Activated CD8-positive, alpha-beta memory T cell treated with anti-CD3 and anti-CD28 coated beads, Interleukin-2, amount 50 U/mL, for 24 hours (primary cell): ENCODE measurements around the gene APBB2.
"Not testable (repeated sequence)": the region's sequence is repeated elsewhere in the genome, so short reads cannot be mapped to it uniquely, and the experiment has no call there.

ENCODE experiments used
- DNase-seq: peaks from one replicate; pipeline ENCODE4 v3.0.0-alpha.2; 2020; ENCODE audit errors: extremely low read depth

Gene APBB2

DNA sequence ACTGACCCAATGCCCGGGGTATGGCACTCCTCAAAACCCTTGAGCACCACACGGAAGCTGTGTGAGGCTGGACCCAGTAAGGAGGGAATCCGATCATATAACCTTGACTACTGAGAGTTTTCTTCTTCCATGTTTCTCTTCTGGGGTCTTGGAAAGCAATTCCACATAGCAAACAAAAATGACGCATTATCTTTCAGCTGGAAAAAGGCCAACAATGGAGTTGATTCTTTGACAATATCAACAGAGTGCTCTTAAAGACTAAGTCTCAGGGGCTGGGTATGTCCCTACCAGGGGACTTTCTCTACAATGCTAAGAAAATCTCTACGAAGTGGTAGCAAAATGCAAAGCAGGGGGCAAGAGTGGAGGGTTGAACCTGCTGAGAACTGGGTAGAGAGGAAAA is 276.0 kb downstream of the APBB2 start:
- DNase-seq: no peak

DNA sequence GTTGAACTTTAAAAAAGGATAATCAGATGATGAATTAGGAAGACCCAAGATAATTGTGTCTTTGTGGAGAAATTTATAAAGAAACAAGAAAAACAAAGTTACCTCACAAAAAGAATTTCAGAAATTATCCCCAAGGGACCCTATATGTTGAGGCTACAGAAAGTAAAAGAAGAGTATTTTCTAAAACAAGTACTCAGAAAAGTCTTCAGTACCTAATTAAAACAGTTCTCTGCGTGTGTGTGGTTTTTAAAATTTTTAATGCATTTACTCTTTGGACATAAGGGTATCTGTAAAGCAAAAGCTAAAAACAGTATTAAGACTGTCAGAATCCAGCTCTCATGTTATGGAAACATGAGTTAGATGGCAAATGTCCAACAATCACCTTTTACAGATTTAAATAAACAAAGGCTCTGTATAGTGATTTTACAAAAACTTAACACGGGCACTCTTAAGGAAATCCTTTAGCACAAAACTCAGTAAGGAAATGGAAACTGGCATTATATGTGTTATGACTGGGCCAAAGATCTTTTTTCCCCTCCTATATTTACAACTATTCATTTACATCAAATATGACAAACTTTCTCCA is 277.1 kb downstream of the APBB2 start:
- no peak for DNase-seq

DNA sequence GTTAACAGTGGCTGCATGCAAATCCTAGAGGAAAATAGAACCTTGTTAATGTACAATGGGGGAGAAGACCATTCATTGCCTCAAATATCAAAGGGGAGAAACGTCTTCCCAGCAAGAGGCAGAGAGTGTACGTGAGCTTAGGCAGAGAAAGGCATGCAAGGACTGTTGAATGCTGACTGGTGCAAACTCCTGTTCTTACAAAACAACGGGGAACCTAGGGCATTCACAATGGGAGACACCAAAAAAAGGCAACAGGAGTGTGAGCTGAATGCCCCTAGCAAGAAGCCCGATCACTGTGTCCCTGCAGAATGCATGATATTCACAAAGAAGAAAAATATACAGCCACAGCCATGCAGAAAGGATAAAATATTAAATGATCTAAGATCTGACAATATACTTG is 279.7 kb downstream of the APBB2 start:
- DNase-seq: no peak

DNA sequence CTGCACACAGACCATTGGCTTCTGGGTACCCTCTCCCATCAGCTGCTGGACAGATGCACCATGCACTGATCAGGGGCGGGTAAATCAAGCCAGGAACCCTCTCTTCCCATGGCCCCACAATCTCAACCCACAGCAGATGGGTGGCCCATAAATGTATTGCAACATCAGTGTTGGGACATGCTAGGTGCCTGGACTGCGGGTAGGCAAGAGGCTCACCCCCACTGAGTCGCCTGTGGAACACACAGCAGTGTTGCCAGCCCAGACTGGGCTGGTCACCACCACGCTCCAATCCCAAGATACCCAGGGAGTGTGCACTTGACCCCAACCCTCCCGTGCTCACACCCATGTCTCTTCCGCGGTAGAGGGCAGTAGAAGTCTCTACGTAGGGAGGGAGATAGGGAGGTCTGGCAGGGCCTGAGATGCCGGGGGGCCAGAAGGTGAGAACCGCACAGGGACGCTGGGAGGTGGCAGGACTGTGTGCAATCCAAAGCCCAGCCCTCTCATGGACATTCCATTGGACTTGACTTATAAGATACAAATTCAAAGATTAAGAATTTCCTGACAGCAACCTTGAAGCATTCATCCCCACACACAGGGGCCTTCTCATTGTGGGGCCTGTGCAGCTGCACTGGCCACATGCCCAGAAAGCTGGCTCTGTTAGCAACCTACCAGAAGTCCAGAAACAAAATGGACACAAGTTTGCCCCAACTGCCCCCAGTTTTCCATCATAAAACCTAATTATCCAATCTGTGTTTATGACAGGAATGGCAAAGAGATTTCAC is 280.9 kb downstream of the APBB2 start:
- no peak for DNase-seq

DNA sequence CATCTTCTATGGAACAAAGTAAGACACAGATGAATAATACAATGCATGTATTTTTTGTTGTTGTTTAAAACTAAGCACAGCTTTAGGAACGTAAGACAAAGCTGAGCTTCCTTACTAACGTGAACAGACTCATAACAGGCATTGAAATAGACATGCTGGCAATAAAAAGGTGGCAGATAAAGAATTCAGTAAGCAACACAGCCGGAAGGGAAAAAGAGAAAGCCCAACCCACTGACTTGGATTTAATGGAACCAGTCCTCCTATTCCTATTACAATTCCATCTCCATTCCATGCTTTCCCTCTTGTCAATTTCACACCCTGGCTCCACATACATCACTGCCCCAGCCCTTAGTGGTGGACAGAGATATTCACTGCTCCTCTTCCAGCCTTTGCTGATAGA is 282.5 kb downstream of the APBB2 start:
- no peak for DNase-seq

DNA sequence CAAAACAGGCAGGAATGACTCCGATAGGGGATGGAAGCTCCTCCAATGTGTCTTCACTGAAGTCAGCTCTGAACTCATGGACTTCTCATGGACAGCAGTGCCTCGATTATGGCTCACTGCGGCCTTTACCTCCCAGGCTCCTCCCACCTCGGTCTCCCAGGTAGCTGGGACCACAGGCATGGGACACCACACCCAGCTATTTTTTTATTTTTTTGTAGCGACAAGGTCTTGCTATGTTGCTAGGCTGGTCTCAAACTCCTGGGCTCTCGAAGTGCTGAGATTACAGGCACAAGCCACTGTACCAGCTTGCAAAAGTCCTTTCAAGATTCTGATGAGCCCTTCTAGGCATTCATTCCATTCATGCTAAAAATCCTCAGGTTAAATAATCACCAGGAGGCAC is 283.1 kb downstream of the APBB2 start:
- no peak for DNase-seq

DNA sequence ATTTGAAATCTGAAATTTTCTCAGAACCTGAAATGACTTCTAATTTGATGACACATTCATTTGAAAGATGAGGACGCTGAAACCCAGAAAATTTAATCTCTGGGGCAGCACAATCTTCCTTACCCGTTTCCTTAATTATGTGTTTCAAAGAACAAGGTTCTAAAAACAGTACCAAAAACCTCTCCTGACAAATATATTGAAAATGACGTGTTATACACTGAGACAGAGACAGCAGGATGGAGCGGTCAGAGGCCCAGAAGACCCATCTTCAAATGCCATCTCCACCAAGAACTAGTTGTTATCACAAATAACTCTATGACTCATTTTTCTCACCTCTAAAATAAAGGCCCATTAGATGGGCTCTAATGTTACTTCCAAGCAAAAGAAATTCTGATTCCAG is 287.3 kb downstream of the APBB2 start:
- DNase-seq: no peak

DNA sequence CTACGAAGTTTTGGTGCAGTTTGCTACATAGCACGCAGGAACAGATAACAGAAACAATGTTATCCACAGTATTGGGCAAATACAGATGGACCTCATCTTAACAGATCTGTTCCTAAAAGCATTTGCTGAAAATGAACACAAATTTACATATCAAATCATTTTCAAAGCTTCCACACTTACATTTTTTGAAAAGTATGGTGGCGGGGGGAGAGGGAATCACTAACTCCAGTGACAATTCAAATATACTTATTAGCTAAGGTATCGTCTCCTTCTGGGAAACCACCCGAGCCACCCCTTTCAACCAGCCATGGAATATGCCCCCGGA is 289.6 kb downstream of the APBB2 start:
- DNase-seq: no peak

DNA sequence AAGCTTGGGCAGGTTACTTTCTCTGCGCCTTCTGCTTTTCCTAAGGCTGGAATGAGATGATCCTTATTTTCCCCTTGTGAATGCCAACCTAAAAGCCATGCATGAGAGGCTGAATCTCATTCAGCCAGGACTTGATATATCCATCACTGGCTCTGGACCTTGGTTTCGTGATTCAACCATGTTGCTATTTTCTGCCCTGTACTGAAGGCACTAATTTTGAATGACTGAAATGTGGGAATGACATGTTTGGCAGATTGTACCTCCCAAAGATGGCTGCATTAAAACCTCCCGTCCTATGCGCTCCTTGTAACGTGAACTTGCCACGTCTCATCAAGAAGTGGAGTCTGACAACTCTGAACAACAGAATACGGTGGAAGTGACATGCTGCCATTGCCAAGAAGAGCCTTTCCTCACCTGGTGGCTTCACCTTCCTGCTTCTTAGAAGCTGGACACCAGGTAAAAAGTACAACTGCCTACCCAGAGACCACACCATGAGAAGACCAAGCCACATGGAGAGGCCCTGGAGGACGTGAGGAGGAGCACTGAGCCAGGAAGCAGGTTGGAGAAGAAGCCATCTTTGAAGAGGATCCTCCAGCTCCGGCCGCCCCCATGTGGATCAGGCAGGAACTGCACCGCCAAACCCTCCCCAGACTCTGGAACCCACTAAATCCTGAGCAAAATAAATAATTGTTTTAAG is 290.1 kb downstream of the APBB2 start:
- peak; percentile 61 for DNase-seq

DNA sequence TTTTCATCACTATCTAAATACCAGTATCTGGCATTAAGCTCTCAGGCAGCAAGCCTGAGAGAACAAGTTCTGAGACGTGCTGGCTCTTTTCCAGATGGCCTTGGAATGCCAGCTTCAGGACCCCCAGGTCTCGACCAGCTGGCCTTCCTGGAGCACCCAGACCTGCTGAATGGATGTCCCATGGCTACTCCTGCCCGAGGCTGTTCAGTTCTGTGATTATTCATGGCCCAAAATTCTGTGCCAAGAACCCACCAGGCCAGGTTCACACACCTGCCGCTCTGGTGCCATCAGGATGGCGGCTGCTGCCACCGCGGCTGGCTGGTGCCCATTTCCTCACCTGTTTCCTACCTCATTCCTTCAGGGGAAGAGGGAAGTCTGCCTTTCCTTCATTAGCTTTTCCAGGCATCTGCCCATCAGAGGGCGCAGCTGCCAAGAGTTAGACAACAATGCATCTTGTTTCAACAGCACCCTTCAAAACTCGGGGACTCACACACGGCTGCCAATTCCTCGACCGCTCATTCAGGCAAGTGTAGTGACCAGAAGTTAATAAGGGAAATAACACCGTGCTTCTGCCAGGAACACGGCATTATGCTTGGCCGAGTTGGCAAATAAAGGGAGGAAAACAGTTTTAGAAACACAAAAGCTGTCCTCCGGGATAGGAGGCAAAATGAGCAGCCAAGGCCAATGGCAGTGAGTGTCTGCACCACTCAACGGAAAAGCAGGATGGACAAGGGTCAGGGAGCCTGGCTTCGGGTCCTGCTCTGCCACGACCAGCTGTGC is 290.8 kb downstream of the APBB2 start:
- no peak for DNase-seq

DNA sequence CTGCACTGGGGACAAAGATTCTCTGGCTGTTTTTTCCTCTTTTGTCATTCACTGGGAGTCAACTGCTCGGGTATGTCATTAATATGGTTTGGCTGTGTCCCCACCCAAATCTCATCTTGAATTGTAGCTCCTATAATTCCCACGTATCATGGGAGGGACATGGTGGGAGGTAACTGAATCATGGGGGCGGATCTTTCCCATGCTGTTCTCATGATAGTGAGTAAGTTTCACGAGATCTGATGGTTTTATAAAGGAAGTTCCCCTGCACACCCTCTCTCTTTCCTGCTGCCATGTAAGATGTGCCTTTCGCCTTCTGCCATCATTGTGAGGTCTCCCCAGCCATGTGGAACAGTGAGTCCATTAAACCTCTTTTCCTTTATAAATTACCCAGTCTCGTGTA is 294.4 kb downstream of the APBB2 start:
- not testable (repeated sequence) for DNase-seq

DNA sequence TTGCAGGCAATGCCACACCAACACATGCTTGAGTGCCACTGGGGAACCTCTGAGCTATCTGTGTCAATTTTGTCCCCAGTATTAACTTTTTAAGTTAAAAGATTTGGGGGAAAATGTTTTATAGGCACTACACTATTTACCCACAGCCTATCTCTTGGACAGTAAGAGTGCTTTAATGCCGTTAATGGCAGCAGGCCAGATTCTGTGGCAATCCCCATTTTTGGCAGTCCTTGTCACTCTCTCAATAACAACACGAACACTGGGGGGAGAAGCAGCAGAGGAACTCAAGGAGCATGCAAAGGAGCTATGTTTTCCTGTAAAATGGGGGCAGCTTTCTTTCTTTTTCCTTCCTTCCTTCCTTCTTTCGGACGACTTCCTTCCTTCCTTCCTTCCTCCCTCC is 296.0 kb downstream of the APBB2 start:
- no peak for DNase-seq

DNA sequence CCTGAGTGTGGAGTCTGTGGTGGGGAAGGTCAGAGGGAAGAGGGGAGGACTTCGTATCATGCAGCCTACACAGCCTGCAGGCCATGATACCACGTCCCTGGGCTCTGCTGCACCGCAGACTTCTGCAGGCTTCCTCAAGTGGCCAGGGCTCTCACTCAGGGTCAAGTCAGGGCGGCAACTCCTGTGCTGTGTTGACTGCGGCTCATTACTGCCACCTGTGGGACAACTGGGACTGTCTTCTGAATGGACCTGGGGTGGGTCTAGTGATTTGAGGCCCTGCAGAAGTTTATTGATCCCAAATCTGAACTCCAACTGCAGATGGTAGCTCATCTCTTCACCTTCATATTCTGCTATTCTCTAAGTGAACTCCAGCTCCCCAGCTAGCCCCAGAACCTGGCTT is 297.5 kb downstream of the APBB2 start:
- no peak for DNase-seq

DNA sequence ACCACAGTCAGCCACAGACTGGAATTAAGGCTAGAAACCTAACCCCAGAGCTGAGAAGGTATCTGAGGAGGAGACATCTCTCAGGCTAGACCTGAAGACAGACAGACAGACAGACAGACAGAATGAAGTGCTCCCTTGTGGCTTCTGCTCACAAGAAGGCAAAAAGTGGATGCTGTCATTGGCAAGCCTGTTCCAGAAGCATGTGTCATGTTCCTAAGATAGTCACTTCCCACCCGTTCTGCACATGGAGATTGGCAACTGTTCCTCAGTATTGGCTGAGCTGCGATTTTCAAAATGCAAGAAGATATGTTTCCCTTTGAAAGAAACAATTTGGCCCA is 298.2 kb downstream of the APBB2 start:
- DNase-seq: no peak

DNA sequence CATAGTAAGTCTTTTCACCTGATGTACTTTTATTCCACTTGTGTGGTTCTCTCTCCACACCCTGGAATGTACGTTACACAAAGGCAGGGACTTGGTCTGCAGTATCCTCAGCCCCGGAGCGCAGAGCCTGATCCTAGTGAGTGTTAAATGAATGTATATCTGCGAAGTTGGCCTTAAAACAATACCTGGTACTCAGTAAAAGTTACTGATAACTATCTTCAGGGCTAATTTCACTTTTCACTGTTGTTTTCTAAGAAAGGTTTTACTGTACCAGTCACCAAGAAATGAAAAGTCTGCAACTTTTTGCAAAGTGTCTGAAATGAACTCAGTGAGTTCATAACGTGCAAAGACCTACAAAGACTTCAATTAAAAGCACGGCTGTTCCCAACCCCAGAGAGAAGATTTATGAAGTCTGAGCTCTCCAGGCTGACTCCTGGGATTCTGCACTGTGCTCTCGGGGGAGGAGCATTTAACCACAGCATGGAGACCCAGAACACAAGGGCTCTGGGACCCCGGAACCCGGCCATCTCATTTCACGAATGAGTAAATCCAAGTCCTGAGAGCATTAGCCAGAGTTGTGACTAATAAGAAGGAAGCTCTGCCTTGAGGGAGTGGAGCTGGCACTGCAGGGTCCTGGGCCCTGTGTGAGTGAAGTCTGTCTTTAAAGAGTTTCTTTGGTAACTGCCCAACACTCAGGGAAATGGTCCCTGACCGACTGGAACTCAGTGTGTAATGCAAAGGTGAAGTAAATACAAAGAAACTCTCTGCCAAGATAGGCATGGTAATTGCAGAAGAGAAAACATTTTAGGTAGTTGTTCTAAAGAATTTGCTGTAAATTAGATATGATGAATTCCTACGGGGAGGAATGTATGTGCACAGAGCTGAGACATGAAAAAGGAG is 298.8 kb downstream of the APBB2 start:
- DNase-seq: no peak

DNA sequence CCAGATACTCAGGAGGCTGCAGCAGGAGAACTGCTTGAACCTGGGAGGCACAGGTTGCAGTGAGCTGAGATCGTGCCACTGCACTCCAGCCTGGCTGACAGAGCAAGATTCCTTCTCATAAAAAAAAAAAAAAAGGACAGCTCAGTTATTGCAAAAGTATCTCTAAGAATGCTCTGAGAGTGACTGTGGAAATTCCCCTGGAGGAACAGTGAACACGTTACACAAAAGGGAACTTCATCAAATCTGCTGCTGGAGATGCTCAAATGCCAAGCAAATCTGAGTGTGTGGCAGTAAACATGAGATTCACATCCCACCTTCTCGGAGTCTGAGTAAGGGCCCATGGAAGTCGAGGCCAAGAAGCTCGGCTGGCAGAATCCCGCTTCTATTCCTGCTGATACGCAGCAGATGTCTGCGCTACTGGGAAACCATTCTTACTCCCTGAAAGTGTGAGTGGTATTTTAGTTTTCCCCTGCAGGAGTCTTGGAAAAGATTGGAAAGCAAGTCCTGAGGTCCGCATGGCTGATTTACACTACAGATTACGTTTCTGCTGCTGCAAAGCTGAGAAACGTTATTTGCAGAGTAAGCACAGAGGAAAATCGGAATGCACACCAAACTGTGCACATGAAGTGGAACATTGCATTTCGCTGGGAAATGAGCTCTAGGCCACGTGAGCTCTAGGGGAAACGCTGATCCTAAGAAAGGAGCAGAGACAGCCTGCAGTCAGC is 301.7 kb downstream of the APBB2 start:
- DNase-seq: no peak

DNA sequence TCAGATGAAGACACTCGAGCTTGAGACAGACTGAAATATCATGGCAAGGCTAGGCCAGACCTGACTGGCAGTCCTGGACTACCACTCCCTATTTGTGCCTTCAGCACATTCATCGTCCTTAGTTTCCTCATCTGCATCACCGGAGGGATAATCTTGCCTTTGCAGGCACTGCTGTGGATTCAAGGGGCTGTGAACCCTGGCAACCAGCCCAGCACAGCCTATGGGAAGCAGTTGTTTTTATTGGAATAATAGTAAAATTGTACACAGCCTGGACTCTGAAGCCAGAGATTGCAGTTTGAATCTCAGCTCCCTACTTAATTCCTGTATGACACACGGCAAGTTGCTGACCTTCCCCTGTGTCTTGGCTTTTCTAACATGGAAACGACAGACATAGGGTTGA is 303.6 kb downstream of the APBB2 start:
- DNase-seq: no peak

DNA sequence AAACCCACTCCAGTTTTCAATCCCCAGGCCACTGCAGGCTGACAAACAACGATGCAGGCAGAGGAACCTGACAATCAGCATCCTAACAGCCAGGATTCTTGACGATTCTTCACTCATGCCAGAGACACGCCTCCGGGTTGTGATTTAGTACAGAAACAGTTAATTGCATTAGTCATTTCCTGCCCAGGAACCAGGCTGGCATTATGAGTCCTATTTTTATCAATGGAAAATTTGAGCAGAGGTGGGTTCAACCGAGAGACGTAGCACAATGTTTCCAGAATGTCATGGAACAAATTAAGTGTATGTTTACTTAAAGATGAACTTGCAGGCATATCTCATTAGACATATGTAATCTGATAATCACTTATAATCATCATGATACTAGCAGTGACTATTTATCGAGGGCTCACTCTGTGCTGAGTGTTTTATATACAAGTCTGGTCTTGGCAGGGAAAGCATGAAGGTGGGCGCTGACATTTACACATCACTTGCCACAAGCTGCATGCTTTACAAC is 304.9 kb downstream of the APBB2 start:
- DNase-seq: no peak

DNA sequence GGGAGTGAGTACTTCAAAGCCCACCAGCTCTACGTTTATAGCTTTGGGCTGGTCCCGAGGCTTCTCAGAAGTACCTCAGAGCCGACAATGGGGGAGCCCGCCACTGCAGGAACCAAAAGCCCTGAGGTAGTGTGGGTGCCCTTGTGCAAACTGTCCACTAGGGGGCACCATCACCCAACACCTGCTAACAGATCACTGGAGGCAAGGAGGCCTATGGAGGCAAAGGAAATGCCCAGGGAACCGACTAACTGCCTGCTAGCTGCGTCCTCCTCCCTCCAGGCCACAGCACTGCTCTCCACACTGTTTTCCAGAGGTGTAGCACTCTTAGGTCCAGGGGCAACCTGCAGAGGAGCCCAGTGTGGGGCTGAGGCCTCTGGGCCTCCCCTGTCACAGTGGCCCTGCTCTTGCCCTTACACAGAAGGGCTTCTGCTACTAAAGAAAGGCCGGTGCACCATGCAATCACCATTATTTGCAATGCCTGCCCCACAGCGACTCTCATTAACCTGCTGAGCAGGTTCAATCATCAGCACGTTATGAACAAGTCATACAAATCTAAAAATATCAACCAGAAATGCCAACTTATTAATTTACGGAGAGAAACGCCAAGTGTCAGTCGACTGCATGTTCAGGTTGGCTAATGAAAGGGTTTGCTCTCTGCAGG is 305.5 kb downstream of the APBB2 start:
- DNase-seq: peak; percentile 51

DNA sequence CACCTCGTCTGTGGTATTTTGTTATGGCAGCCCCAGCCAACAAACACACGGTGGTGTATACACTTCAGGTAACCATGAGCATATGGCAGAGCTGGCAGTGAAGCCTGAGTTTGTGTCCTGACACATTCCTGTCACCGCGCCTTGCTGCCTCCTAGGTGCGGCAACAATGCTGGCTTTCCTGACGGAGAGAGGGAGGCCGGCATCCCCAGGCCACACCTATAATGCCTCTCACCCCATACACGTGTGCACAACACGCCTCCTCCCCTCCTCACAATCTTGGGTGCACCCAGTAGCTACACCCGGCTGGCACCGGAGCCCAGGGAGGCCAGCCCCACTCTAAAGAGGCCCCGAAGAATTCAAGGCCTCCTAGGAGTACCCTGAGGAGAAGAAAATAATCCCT is 306.0 kb downstream of the APBB2 start:
- DNase-seq: no peak
